ENCODE results near the gene TMEM79.

The TMEM79 gene, protein sequence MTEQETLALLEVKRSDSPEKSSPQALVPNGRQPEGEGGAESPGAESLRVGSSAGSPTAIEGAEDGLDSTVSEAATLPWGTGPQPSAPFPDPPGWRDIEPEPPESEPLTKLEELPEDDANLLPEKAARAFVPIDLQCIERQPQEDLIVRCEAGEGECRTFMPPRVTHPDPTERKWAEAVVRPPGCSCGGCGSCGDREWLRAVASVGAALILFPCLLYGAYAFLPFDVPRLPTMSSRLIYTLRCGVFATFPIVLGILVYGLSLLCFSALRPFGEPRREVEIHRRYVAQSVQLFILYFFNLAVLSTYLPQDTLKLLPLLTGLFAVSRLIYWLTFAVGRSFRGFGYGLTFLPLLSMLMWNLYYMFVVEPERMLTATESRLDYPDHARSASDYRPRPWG

DNA sequence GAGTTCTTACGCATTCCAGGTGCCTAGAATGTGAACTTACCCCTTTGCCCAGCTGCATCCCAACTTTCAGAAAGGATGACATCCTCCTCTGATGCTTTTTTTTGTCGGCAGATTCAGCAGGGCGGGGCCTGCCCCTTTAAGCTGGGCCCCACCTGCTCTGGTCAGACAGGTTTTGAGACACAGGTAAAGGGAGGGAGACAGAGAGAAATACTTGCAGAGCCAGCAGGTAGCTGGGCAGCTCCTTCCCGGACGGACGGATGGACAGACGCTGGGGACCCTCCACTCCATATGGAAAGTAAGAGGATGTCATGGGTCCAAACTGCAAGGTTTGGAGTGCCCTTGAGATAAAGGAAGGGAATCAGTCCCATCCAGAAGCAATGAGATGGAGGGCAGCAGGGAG is at the start of gene TMEM79:
TMEM79 (plus strand) TSS at position 214 of the 400 bp plus-strand sequence. CDS start 902 bp downstream, outside the sequence.
- no peak for DNase-seq (ENCODE audit: low spot score)

- no peak for DNase-seq (ENCODE audit: low spot score)
These were observed 48.0 kb upstream of the TMEM79 start for GRCh38 chr1:156236164-156236563.

DNA sequence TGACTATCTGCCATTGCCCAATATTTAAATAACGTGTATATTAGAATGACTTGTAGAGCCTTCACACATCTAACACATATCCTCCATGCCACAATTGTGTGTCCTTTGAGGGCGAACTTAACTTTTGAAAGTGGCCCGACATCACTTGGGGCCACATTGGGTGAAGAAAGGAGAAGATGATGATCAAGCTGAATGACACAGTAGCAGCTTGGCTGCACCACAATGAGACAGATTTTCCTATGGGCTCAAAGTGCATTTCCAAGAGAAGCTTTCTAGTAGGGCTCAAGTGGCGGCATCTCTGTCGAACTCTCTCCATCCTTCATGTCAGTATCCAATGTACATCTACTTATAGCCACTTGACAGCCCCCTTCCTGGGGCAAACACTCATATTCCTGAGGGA is 45.9 kb upstream of the TMEM79 start:
- DNase-seq (ENCODE audit: low spot score): no peak

DNA sequence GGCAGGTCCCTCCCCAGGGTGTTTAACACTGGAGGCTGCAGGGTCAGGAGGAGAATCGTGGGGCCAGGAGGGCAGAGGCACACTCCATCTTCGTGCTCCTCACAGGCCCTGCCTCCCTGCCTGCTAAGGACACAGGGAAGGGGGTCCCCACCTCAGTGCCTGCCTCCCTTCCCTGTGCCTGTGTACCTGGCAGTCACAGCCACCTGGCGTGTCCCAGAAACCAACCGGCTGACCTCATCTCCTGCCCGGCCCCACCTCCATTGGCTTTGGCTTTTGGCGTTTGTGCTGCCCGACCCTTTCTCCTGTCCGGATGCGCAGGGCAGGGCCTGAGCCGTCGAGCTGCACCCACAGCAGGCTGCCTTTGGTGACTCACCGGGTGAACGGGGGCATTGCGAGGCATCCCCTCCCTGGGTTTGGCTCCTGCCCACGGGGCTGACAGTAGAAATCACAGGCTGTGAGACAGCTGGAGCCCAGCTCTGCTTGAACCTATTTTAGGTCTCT is 42.8 kb upstream of the TMEM79 start:
- no peak for DNase-seq (ENCODE audit: low spot score)

DNA sequence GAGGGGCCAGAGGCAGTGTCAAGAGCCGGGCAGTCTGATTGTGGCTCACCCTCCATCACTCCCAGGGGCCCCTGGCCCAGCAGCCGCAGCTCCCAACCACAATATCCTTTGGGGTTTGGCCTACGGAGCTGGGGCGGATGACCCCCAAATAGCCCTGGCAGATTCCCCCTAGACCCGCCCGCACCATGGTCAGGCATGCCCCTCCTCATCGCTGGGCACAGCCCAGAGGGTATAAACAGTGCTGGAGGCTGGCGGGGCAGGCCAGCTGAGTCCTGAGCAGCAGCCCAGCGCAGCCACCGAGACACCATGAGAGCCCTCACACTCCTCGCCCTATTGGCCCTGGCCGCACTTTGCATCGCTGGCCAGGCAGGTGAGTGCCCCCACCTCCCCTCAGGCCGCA is 42.2 kb upstream of the TMEM79 start, which contains the start of gene BGLAP:
BGLAP (plus strand) TSS at position 259 of the 400 bp plus-strand sequence; CDS start at position 307, 48 bp downstream.
- DNase-seq (ENCODE audit: low spot score): no peak

- no peak for DNase-seq (ENCODE audit: low spot score)
These were observed 41.4 kb upstream of the TMEM79 start for GRCh38 chr1:156242738-156243137.

DNA sequence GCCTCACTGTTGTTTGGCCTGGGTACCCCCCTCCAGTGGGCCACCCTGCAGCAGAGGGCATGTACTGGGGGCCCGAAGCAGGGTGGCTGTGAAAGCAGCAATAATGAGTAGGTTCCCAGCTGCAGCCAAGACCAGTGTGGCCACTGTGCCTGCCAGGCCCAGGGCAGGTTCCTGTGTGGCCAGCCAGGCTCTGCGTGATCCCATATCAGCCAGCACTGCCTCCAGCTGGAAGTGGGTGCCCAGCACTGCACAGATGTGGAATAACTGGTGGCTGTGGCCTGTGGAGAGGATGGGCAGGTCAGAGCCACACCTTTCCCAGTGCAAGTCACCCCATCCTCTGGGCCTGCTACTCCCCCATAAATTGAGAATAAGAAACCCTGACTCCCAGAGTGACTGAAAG is 40.0 kb upstream of the TMEM79 start:
- DNase-seq (ENCODE audit: low spot score): no peak

DNA sequence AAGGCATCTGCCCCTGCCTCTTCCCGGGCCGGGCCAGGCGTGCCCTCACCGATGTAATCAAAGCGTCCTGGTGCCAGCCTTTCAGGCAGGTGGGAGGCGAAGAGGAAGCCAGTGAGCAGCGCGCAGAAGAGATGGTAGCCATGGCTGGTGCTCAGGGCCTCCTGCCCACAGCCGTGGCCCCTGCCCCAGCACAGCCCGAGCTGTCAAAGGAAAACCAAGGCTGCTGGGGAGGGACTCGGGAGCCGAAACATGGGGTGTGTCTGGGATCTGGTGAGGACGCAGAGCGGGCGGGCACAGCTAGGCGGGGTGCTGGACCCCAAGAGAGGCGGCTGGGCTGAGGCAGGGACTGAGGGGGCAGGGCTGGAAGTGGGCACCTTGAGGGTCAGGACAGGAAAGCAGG is 39.4 kb upstream of the TMEM79 start:
- DNase-seq (ENCODE audit: low spot score): no peak

- peak; percentile 43 for DNase-seq (ENCODE audit: low spot score)
These were observed 38.5 kb upstream of the TMEM79 start for GRCh38 chr1:156245451-156246232.

DNA sequence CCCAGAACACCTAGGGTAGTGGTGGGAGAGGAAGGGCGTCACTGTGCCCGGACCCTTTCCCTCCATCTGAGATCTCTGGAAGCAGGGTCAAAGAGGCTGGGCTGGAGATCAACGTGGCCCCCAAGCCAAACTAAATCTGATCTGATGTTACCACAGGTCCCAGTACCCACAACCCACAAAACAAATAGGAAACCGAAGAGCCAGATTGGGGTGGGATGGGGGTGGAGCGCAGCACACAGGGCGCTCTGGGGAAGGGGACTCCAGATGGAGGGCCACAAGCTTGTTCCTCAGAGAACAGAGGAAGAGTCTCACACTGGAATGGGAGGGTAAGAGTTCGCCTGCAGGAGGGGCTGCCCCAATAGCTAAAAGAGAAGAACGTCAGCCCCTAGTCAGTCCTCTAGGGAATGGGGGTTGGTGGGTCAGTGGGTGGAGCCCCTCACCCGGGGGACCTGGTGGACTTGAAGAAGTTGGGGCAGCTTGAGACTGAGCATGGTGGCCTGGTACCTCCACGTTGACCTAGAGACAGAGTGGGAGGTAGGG is 37.8 kb upstream of the TMEM79 start:
- no peak for DNase-seq (ENCODE audit: low spot score)

DNA sequence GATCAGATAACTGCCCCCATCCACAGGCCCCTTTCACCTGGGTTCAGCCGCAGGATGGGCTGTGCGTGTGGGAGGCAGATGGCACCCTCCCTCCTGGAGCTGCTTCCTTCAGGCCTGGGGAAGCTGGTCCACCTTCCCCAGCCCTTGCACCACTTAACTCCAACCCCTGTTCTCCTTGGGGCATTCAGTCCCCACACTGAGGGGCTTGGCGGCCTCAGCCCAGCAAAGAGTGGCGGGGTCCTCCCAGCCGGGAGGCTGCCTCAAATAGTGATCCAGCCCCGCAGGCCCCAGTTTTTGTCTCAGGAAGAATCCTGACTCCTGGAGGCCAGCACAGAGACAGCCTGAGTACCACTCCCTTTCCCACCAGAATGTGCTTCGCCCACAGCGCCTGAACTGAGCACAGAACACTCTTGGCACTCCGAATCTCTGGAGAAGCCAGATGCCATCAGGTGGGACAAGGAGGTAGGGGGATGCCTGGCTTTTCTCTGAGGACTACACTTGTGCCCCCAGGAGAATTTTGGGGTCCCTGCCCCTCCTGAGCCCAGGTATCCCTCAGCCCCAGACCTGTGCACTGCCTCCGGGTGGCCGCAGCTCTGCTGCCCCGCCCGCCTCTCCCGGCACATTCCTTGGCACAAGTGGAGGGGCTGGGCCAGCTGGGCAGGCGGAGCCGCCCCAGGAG is 37.2 kb upstream of the TMEM79 start:
- no peak for DNase-seq (ENCODE audit: low spot score)

DNA sequence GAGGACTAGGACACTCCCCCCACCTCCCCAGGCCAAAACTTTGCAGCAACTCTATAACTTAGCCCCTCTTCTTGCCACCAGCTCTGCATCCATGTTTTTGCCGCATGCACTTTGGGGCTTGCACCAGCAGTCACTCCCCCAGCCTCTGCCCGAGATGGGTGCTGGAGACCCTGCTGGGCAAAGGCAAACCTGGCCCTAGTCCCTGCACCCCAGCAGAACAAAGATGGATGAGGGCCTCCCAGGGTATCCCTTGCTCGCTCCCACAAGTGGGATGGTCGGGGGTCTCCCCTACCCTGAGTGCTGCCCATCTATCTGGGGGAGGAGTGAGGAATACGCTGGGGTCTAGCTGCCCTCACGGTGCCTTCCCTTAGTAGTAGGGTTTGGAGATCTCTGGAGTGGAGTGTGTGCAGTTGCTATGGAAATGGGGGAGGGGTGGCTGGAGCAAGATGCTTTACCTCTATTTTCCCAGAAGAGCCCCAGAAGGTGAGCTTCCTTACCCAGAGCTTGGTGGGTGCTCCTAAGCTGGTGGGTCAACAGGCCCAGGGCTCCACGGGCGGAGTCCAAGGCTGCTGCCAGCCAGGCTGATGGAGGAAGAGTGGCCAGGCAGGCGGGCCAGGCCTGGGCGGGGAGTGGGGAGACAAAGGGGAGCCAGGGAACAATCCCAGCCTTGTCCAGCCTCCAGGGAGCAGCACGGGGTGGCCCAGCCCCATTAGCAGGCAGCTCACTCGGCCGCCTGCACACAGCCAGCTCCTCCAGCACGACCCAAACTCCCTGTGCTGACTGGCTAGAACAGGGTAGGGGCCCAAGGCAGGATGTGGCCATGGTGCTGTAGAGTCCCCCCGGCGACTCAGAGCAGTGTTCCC is 36.4 kb upstream of the TMEM79 start, which contains the start of gene PAQR6:
PAQR6 (minus strand) TSS at position 597 of the 863 bp plus-strand sequence. CDS start 1,325 bp downstream, outside the sequence.
- DNase-seq (ENCODE audit: low spot score): no peak

DNA sequence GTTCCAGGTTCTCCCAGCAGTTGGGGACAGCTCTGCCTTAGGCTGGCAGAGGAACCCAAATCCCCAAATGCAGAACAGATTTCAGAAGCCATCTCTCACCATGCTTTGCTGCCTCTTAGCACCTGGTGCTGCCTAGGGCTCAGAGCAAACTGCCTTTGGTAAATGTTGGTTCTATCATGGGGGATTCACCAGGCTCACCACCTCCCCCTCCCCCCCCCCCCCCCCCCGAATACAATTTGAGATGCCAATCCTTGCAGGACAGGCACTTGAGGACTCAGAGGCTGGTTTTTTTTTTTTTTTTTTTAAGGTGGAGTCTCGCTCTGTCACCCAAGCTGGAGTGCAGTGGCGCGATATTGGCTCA is 35.8 kb upstream of the TMEM79 start:
- no peak for DNase-seq (ENCODE audit: low spot score)

DNA sequence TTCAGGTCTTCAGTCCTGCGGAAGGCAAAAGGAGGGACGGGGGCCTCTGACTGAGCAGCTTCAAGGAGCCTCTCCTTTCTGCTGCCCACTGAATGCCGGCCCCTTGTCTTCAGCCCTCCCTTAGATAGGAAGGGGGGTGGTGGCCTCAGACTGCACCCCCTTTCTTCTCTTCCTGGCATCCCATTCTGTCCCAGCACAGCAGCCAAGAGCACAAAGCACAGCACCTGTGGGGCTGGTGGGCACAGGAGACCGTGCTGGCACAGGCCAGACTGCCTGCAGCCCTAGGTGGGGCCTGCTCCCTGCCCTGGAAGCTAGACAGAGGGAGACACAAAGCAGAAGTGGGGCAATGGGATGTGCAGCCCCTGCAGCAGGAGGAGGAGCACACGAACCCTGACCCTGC is 34.5 kb upstream of the TMEM79 start:
- no peak for DNase-seq (ENCODE audit: low spot score)

GRCh38 chr1:156251527-156251926 is 32.6 kb upstream of the TMEM79 start:
- DNase-seq (ENCODE audit: low spot score): no peak

DNA sequence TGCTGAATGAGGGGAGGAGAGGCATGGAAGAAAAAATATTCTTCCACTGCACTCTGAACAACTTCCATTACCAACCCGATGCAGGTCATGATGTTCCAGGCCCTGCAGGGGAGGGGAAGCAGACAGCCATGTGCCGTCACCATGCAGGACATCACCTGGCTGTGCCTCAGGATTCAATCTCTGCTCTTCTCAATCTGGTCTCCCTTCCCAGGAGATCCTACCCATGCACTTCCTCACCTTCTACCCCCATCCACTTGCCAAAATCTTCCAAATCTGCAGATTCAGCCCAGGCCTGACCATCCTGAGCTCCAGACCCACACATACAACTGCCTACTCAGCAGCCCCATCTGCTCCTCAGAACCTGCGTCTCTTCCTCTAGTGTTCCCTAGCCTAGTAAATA is 30.5 kb upstream of the TMEM79 start:
- no peak for DNase-seq (ENCODE audit: low spot score)

GRCh38 chr1:156257711-156258110 is 26.4 kb upstream of the TMEM79 start:
- no peak for DNase-seq (ENCODE audit: low spot score)

DNA sequence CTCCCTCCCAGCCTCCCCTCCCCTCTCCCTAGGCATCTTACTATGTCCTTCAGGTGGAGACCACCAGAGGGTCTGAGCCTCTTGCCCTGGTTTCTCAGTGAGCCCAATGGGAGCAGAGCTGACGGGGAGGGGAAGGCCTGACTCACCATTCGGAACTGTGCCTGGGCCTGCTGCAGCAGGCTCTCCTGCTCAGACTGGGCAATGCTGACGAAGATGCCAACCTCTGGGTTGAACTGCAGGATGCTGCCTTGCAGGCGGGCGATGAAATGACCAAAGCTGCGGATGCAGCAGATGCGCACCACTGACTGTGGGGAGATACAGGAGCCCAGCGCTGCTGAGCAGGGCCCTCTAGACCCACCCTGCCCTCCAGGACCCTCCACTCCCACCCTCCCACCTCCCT is 25.3 kb upstream of the TMEM79 start:
- DNase-seq (ENCODE audit: low spot score): no peak

DNA sequence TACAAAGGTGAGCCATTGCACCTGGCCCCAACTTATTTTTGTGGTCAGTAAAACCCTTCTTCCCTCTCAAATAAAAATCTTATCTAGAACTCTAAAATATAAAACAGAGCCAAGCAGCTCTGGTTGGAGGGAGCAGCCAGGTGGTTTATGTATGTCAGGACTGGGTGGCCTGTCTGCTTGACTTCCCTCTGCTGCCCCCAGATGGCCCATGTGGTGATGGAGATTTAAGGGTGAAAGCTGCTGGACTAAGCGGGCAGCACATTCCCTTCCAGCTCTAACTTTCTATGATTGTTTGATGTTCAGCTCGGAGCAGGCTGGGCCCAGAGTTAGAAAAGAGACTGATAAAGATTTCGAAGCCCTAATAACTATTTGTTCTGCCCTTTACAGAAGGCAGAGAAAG is 24.3 kb upstream of the TMEM79 start:
- DNase-seq (ENCODE audit: low spot score): no peak

GRCh38 chr1:156260896-156261295 is 23.2 kb upstream of the TMEM79 start:
- no peak for DNase-seq (ENCODE audit: low spot score)
